Measurements from ENCODE around the gene IFIT3.

DNA sequence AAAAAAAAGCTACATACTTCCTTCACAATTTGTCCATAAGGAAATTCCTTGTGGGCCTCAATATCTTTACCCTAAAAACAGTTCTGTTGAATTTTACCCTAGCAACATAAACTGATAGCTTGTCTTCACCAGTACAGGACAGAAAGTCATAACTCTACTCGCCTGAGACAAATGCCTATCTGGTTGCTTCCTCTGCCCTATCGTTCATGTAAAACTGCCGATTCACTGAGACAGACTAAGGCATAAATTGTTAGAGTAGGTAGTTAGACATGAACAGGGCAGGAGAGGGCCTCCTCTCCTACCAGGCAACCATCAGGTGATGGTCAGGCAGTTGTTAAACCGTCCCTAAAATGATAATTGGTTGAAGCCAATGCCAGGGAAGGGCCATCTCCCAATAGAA, 25.0 kb downstream of the IFIT3 start:
- no peak for TF ChIP-seq CHD2 (IDR thresholded peaks at IDR 0.05; ENCODE audit: low read depth, low read length)
- TF ChIP-seq PRDM10 (IDR thresholded peaks at IDR 0.05; ENCODE audit: partially characterized antibody), result no peak
- TF ChIP-seq, protein P1, sequence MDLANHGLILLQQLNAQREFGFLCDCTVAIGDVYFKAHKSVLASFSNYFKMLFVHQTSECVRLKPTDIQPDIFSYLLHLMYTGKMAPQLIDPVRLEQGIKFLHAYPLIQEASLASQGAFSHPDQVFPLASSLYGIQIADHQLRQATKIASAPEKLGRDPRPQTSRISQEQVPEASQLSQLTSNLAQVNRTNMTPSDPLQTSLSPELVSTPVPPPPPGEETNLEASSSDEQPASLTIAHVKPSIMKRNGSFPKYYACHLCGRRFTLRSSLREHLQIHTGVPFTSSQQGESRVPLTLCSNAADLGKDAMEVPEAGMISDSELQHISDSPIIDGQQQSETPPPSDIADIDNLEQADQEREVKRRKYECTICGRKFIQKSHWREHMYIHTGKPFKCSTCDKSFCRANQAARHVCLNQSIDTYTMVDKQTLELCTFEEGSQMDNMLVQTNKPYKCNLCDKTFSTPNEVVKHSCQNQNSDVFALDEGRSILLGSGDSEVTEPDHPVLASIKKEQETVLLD (IDR thresholded peaks at IDR 0.05), result no peak
- TF ChIP-seq KAT2B (IDR thresholded peaks at IDR 0.05; ENCODE audit: low read depth, low read length), result no peak
- TF ChIP-seq, protein P2, sequence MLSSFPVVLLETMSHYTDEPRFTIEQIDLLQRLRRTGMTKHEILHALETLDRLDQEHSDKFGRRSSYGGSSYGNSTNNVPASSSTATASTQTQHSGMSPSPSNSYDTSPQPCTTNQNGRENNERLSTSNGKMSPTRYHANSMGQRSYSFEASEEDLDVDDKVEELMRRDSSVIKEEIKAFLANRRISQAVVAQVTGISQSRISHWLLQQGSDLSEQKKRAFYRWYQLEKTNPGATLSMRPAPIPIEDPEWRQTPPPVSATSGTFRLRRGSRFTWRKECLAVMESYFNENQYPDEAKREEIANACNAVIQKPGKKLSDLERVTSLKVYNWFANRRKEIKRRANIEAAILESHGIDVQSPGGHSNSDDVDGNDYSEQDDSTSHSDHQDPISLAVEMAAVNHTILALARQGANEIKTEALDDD (IDR thresholded peaks at IDR 0.05), result peak; percentile 92
- no peak for TF ChIP-seq ZNF311 (CRISPR knock-in tag; IDR thresholded peaks at IDR 0.05)
- TF ChIP-seq ZNF184 (CRISPR knock-in tag; IDR thresholded peaks at IDR 0.05), result no peak
- TF ChIP-seq, protein P3, sequence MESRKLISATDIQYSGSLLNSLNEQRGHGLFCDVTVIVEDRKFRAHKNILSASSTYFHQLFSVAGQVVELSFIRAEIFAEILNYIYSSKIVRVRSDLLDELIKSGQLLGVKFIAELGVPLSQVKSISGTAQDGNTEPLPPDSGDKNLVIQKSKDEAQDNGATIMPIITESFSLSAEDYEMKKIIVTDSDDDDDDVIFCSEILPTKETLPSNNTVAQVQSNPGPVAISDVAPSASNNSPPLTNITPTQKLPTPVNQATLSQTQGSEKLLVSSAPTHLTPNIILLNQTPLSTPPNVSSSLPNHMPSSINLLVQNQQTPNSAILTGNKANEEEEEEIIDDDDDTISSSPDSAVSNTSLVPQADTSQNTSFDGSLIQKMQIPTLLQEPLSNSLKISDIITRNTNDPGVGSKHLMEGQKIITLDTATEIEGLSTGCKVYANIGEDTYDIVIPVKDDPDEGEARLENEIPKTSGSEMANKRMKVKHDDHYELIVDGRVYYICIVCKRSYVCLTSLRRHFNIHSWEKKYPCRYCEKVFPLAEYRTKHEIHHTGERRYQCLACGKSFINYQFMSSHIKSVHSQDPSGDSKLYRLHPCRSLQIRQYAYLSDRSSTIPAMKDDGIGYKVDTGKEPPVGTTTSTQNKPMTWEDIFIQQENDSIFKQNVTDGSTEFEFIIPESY (CRISPR knock-in tag; IDR thresholded peaks at IDR 0.05), result no peak
- TF ChIP-seq MEF2A (IDR thresholded peaks at IDR 0.05; ENCODE audit: control insufficient read depth, low read depth, low read length), result no peak
- peak; percentile 39; the same call in 1 of the 2 replicates for TF ChIP-seq EP300 (IDR thresholded peaks at IDR 0.05; ENCODE audit: low read length)
- no peak for TF ChIP-seq ETV6 (IDR thresholded peaks at IDR 0.05; ENCODE audit: borderline replicate concordance in 1 of 2, low read depth in 2 of 2, low read length in 1 of 2)
- TF ChIP-seq ETV6 (CRISPR knock-in tag; IDR thresholded peaks at IDR 0.05; ENCODE audit: borderline replicate concordance), result no peak
- TF ChIP-seq, protein P4, sequence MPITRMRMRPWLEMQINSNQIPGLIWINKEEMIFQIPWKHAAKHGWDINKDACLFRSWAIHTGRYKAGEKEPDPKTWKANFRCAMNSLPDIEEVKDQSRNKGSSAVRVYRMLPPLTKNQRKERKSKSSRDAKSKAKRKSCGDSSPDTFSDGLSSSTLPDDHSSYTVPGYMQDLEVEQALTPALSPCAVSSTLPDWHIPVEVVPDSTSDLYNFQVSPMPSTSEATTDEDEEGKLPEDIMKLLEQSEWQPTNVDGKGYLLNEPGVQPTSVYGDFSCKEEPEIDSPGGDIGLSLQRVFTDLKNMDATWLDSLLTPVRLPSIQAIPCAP (CRISPR knock-in tag; IDR thresholded peaks at IDR 0.05; ENCODE audit: borderline replicate concordance), result no peak
- no peak for TF ChIP-seq CTCF (IDR thresholded peaks at IDR 0.05 in 2 of 3, conservative IDR thresholded peaks at IDR 0.05 in 1 of 3; ENCODE audit: insufficient read depth in 2 of 3, low read depth in 1 of 3, low read length in 3 of 3)

Data from K562 (cell line).